SU-DHL-6 (cell line): ENCODE measurements around the gene GNPTG.

ENCODE experiments used
- CTCF ChIP-seq: fragments of 200-600 bp; sonication (generic); IDR thresholded peaks from one replicate; pipeline ENCODE4 v1.5.1; 2017; ENCODE audit warnings: antibody characterized with exemption, mild to moderate bottlenecking, low read length, moderate library complexity; ENCODE audit not compliant: insufficient read depth, poor library complexity, severe bottlenecking
- EZH2phosphoT487 ChIP-seq: fragments of 200-600 bp; sonication (generic), shearing (Covaris generic); conservative IDR thresholded peaks from 2 replicates; pipeline ENCODE4 v1.6.1; 2018; ENCODE audit warnings: mild to moderate bottlenecking, antibody characterized with exemption, low read length, moderate library complexity, mixed read lengths

GRCh38 chr16:1342526-1343427 lies 9.0 kb upstream of the GNPTG start:
- no peak for TF ChIP-seq CTCF
- no peak for TF ChIP-seq EZH2phosphoT487
